HG03095 (cell line): Measurements from ENCODE around the gene DHX38.

Experiments used
- ATAC-seq: cut with Tn5 transposase; IDR thresholded peaks from one replicate; pipeline ENCODE4 v1.9.1; 2021; ENCODE audit warnings: moderate library complexity; ENCODE audit not compliant: unreplicated experiment

The DHX38 gene

DNA sequence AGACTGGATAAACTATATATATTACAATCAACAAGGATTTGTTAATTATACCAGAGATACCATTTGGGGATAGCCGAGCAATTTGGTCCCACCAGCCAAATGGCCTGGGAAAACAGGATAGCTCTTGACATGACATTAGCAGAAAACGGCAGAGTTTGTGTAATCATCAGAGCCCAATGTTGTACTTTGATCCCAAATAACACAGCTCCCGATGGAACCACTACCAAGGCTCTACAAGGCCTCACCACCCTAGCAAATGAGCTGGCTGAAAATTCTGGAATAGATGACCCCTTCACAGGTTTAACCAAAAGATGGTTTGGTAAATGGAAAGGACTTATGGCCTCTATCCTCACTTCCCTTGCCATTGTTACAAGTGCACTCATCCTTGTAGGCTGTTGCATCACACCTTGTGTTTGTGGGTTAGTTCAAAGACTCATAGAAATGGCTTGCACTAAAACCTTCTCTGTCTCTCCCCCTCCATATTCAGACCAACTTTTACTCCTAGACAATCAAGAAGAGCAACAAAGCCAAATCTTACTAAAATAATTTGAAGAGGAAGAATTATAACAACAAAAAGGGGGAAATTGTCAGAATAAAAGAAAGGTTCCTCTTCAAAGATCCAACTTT lies 9.8 kb upstream of the DHX38 start:
- no peak for ATAC-seq

DNA sequence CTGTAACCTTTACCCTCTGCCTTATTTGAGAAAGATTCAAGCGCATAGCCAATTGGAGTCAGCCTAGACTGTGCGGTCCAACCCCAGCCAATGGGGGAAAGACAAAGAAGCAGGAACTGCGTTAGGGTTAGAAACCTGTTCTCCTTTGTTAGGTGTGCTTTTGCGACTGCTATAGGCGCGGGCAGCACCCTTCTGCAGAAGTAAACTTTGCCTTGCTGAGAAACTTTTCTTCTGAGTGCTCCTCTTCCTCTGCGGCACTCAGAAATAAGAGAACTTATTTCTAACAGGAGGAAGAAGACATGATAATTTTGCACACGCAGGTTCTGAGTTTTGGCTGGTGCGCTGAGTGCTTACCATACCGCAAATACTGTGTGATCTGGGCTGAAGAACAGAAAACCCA lies 9.2 kb upstream of the DHX38 start:
- no peak for ATAC-seq

DNA sequence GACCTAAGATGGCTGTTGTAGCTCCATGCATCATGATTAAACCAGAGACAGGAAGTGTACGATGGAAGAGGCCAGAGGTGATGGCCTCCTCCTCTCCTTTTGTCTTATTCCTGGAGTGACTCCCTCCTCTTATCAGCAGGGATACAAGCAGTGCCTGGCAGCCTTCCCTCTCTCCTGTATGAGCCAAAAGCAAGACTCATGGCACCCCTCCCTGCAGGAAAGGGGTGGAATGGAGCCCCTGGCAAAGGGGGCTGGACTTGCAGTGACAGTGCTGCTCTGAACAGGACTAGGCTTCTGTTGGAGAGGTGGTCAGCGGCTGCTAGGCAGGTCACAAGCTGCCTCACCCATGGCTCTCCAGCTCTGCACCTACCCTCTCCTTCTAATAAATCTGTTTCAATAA lies 8.6 kb upstream of the DHX38 start:
- ATAC-seq = no peak

DNA sequence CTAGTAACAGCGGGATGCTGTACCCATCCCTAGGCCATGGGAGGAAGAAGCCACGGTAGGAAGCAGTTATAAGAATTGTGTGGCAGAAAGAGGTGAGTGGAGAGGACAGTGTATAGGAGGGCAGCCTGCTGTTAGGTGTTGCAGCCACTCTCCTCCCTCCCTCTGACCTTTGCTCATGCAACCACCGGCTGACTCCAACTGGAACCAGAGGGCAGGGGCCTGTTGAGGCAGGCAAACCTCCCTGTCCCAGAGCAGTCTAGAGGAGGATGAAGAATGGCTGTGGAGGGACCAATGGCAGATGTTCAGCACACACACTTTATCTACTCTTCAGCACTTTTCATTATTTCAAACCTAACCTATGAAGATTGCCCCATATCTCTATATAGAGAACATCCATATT lies 2.4 kb upstream of the DHX38 start:
- no peak for ATAC-seq

DNA sequence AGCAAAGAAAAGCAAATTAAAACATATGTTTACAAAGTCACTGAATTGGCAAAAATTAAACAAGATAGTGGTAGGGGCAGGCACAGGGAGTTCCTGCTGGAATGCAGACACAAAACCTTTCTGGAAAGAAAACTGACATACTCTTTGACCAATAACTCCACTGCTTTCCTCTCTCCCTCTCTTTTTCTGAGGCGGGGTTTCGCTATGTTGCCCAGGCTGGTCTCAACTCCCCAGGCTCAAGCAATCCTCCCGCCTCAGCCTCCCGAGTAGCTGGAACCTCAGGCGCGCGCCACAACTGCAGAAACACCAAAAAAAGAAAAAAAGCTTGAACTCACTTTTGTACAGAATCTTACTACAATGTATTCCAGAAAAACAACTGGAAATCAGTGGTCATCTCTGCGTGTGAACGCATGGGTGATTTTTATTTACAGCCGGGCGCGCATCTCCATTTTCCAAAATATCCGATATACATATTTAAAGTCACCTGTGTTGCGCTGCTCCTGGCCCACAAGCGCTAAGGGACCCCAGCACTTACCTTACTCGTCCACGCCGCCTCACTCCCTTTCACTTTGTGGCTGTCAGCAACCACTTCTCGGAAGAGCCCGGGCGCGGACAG lies 707 bp upstream of the DHX38 start:
- no peak for ATAC-seq

DNA sequence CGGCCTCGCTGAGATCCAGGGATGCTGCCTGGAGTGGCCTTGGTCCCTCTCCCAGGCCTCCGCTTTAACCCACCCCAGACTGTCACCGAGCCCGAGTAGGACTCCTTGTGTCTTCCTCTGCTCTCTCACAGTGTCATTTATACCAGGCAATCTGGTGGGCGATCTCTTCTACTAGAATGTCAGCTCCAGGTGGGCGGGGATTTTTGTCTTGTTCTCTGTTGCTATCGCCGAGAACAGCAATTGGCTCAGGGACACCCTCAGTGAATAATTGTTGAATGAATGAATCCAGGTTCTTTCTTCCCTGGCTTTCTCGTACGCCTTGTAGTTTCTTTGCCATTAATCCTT lies 591 bp downstream of the DHX38 start:
- ATAC-seq = no peak

DNA sequence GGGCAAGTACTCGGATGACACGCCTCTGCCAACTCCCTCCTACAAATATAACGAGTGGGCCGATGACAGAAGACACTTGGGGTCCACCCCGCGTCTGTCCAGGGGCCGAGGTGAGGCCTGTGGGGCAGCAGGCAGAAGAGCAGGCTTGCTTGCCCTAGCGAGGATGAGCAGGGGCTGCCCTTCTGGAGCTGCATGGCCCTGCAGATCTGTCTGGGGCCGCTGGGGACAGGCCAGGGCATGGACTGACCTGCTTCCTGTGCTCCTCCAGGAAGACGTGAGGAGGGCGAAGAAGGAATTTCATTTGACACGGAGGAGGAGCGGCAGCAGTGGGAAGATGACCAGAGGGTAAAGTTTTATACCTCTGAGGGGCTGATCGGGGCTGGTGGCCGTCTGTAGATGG lies 5.3 kb downstream of the DHX38 start:
- ATAC-seq = no peak

DNA sequence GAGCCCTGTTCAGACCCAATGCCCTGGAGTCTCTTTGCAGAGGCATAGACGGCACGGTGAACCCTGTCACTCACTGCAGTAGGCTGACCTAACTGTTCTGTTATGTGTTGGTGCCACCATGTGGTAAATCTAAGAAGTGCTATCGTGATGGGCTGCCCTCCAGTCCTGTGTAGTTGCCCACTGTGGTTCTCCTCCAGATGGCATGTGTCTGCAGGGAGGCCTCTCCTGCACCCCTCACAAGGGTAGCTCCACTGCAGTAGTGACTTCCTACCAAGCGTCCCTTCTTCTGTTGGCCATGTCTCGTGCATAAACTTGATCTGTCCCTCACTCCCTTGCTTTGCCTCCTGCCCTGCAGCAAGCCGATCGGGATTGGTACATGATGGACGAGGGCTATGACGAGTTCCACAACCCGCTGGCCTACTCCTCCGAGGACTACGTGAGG lies 5.8 kb downstream of the DHX38 start:
- no peak for ATAC-seq

DNA sequence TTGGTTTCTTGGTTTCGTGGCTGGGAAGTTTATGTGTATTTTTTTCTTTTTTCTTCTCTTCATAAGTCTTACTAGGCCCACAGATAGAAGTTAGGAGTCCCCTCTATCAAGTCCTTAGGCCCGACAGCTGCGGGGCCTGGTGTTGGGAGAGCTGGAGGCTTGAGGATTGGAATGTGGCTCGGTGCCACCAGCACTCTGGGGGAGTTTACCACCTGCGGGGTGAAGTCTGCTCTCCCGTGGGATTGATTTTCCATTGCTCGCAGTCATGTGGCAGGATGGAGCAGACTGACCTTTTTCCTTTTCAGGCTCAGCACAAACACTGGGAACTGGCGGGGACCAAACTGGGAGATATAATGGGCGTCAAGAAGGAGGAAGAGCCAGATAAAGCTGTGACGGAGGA lies 7.5 kb downstream of the DHX38 start:
- ATAC-seq = no peak

DNA sequence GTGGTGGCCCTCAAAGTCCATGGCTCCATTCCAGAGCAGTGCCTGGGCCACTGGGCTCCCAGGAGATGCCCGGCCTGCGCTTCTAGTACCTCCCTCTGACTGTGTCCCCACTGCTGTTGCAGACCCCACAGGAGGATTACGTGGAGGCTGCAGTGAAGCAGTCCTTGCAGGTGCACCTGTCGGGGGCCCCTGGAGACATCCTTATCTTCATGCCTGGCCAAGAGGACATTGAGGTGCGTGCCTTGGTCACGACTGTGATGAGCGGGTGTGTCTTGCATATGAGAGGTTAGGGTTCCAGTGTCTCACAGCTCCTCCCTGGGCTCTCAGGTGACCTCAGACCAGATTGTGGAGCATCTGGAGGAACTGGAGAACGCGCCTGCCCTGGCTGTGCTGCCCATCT lies 11.3 kb downstream of the DHX38 start:
- no peak for ATAC-seq

DNA sequence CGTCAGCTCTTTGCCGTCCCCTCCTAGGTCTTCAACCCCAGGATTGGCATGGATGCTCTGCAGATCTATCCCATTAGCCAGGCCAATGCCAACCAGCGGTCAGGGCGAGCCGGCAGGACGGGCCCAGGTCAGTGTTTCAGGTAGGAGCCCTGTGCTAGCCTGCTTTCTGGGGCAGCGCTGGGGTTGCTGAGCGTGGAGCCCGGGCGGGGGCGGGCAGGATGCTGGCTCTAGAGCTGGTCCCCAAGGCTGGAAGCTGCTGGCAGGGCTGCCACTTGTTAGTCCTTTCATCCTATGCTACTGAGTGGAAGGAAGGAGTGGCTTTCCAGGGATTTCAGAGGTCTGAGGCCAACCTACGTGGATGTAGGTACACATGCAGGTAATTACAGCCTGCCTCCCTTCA lies 12.3 kb downstream of the DHX38 start:
- ATAC-seq = no peak

DNA sequence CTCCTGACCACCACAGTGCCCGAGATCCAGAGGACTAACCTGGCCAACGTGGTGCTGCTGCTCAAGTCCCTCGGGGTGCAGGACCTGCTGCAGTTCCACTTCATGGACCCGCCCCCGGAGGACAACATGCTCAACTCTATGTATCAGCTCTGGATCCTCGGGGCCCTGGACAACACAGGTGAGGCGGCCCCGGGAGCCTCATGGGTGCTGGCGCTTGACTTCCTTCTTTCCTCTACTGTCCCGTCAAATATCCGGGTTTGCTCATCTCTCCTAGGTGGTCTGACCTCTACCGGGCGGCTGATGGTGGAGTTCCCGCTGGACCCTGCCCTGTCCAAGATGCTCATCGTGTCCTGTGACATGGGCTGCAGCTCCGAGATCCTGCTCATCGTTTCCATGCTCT lies 13.7 kb downstream of the DHX38 start:
- no peak for ATAC-seq

DNA sequence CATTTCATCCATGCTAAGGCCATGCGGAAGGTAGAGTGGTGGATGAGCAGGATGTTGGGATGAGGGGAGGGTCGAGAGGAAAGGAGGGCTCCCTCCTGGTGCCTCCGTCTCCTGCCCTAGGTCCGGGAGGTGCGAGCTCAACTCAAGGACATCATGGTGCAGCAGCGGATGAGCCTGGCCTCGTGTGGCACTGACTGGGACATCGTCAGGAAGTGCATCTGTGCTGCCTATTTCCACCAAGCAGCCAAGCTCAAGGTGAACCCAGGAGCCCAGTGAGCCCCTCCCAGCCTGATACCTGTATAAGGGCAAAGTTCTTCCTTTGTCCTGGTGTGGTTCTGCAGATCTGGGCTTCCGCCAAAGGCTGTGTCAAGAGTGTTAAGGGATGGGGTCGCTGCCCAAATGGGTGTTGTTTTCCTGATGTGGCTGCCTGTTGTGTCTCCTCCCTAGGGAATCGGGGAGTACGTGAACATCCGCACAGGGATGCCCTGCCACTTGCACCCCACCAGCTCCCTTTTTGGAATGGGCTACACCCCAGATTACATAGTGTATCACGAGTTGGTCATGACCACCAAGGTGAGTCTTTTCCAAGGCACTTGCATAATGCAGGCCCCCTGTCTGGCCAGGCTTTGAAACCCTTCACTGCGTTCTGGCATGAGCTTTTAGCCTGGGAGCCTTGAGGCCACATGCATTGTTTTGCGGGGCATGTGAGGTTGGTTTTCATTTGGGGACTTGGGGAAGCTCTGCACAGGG lies 14.9 kb downstream of the DHX38 start:
- ATAC-seq = no peak

DNA sequence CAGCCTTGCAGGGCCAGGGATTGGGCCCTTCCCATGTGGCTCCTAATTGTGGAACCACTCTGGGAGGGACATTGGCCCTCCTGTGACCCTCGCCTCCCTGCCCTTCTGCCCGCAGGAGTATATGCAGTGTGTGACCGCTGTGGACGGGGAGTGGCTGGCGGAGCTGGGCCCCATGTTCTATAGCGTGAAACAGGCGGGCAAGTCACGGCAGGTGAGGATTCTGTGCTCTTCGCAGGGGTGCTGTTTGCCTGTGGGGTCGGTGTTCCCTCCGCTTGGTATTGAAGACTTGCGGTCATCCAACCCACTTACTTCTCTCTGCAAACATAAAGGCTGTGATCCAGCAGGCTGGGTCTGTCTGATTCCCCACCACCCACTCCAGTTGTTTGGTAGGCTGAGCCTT lies 15.7 kb downstream of the DHX38 start:
- no peak for ATAC-seq

DNA sequence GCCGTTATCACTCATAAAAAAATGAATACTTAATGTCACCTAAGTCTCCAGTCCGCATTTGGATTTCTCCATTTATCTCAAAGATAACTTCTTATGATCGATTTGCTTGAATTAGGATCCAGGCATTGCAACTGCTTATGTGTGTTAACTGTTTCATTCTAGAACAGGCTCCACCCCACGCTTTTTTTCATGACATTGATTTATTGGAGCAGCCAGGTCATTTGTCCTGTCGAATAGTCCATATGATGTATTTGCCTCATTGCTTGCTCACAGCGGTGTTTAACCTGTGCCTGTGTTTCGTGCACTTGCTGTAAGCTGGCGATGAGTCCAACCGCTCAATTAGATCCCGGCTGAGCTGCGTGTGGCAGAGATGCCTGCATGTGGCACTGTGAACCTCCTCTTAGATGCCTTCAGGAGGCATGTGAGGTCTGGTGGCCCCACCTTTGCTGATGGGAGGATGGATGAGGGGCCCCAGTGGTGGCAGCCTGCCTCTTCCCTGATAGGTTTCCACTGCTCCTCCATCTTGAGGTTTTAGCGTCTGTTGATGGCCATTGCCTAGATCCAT lies 16.4 kb downstream of the DHX38 start:
- ATAC-seq = no peak

DNA sequence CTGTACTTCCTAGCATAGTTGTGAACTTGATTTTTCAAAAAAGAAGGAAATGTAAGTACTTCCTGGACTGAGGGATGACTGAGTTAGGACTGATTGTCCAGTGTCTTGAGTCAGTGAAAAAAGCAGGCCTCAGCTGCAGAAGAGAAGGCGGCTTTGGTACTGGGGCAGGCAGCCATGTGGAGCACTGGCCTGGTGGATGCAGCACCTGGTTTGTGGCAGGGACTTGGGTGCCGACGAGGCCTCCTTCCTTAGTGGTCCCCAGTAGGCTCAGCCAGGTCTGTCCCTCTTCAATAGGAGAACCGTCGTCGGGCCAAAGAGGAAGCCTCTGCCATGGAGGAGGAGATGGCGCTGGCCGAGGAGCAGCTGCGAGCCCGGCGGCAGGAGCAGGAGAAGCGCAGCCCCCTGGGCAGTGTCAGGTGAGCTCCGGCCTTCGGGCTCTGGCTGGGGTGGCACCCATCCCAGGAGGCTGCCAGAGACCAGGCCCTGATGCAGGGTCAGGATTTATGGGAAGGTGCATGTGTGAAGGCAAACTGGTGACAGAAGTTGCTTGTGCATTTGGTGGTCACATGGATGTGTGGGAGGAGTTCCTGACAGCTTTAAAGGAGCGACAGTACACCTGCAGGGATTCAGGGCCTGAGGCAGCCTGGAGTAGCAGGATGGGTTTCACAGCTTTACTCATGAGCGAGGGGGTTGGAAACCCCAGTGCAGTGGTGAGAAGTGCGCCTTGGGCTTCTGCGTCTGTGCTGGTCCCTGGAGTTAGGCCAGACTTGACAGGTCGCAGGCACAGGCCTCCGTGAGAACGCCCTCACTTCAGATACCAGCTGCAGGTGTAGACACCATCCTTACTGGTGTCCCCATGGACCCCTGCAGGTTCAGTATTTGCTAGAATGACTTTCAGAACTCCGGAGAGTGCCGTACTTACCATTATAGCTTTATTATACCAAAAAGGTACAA lies 17.3 kb downstream of the DHX38 start:
- ATAC-seq = no peak

DNA sequence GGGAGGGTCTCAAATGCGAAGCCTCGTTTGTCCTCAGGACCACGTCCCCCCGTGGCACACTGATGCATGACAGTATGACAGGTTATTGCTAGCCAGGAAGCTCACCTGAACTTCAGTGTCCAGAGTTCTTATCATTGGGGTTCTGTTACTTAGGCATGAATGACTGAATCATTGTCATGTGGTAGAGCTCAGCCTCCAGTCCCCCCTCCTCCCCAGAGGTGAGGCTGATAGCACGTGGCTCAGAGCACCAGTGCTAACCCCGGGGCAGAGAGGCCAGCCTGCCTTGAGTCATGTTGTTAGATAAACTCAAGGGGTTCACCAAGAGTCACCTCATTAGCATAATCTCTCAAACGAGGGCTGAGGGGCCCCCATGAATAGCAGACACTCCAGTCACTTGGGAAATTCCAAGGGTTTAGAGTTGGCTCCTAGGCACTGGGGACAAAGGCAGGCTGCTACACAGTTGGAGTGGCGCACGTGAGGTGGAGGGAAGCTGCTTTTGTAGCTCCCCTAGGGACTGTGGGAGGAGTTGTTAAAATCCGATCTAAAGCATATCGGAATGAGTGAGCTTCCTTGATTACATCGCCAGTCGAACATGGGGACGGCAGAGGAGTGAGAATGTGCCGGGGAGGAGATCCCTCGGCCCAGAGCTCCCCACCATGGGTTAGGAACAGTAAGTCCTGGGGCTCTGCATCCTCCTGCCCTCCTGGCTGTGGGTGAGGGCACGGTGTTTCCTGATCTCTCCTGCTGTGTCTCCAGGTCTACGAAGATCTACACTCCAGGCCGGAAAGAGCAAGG lies 18.2 kb downstream of the DHX38 start:
- no peak for ATAC-seq

DNA sequence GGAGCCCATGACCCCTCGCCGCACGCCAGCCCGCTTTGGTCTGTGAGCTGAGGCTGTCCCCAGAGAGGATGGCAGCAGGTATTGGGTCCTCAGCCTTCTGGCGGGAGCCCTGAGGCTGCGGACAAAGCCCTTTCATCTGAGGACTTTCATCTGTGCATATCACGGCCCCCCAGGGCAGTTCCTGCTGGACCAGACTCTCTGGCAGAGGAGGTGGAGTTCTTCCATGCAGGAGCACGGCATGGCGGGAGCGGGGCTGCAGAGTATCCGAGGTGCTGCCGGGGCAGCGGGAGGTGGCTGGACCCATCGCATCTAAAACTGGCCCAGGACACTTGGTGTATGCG lies 18.8 kb downstream of the DHX38 start:
- no peak for ATAC-seq

DNA sequence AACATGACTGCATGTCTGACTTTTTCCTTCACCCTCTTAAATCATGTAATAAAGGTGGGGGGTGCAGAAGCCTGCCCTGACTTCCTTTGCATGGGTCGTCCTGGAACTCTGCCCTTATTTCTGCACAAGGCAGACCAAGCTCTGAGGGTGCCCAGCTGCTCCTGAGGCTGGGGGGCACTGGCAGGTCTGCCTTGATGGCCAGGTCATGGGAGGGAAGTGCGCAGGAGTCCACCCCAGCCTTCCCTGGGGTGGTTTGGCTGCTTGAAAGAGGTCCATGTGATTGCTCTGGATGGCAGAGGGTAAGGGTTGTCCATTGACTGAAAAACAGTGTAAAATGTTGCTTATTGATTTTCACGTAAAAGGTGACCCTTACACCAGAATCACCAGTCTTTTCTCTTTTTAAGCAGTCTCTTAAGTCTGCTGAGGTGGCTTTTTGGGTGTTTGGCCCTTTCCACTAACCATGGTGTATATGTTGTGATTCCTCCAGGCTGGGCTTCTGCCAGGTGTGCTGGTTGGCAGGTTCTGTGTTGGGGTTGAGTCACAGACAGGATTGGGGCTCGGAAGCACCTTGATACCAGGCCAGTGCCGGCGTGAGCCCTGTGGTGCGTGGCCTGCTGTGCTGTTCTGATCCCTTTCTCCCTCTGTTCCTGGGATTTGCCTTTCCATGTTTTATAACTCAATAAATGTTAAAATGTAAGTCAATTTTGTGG lies 19.4 kb downstream of the DHX38 start:
- no peak for ATAC-seq

DNA sequence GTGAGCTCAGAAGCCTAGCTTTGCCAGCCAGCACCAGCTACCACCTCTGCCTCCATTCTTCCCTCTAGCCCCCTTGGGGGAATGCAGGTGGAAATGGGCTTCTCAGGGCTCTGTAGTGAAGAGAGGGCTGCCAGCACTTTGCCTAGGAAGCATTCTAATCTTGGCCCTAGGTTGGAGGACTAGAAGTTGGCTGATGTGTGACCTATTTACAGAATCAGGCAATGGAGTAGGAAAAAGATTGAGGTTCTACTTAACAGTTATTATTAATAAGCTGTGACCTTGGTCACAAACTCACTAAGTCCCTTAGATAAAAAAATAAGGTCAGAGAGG lies 19.9 kb downstream of the DHX38 start:
- ATAC-seq = no peak
